ENCODE measurements around the gene RASGRP2. TPM values are rescaled to one million over a fixed set of nuclear protein-coding genes. Genes with fewer than 3 reads are reported as not detected.
A peak's percentile ranks its signal among the peaks of the same experiment; 100 is the strongest.

Gene RASGRP2
- total and polyA plus RNA-seq, 2 of the 8 experiments (the other 6 are each of a cell fraction or from before 2014, with no cell fraction given) = 40.6 to 45.7 TPM

DNA sequence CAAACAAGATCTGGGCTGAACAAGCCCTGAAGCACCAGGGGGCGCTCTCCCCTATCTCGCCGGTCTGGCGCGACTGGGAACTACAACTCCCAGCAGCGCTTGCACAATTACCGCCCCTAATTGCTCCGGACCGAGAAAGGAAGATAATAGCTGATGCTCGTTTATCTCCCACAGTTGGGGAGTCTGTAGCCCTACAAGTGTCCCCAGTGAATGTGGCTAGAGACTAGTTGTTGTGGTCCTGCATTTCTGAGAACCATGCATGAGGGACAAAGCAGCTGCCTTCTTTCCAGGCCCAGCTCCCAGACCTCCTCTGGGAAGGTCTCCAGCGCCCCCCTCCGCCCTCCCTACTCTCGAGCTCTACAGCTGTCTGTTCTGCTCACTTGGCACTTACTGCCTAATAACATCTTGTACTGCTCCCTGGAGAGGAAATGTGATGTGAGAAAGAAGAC, 55.4 kb downstream of the RASGRP2 start (continued):
- no peak for TF ChIP-seq RFX5 (IDR thresholded peaks at IDR 0.05; ENCODE audit: borderline replicate concordance, low read depth, low read length)
- peak; percentile 77 for TF ChIP-seq SIX5 (IDR thresholded peaks at IDR 0.05; ENCODE audit: low read depth, low read length)
- TF ChIP-seq GABPA (IDR thresholded peaks at IDR 0.05; ENCODE audit: borderline replicate concordance, insufficient read depth, low read length) = no peak
- TF ChIP-seq SP4 (IDR thresholded peaks at IDR 0.05; ENCODE audit: low read length) = peak; percentile 42; the same call in 1 of the 2 replicates
- peak; percentile 30 for TF ChIP-seq NANOG (IDR thresholded peaks at IDR 0.05; ENCODE audit: insufficient read depth, low read depth, low read length, poor library complexity, severe bottlenecking)
- 0 out of 2 replicates have a peak, but pooled peaks have one; percentile 0 for TF ChIP-seq TAF1 (IDR thresholded peaks at IDR 0.05; ENCODE audit: low read depth, low read length)
- no peak for TF ChIP-seq TCF12 (IDR thresholded peaks at IDR 0.05; ENCODE audit: low read depth, low read length)
- TF ChIP-seq SRF (IDR thresholded peaks at IDR 0.05; ENCODE audit: low read depth, low read length) = no peak
